GM12875 (cell line): Measurements from ENCODE around the gene ZNF32.

Source experiments
- H3K4me3 ChIP-seq: one replicate; pipeline ENCODE4 v1.5.1; 2011; ENCODE audit warnings: low read depth, low read length, control low read depth
- CTCF ChIP-seq: IDR thresholded peaks from 2 replicates; pipeline ENCODE4 v1.5.1; 2011; ENCODE audit warnings: low read depth, mild to moderate bottlenecking, control low read depth, inconsistent platforms, low read length, moderate library complexity, borderline replicate concordance; ENCODE audit not compliant: insufficient read depth

ZNF32 gene

DNA sequence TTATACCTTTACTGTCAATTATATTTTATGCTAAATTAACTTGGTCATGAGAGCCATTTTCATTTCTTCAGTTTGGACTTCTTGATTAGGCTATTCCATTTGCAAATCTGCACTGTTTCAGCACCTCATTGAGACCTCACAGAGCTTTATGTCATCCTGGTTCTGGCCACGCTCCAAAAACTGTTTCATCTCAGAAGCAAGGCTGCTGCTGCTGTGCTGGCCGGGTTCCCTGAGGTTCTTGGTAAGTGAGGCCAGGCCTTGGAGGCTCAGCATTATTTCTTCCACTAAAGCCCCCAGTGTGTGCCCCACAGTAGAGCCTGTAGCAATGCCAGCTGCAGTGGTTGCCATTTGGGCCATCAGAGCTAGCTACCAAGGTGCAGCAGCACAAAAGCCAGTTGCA lies 50.2 kb downstream of the ZNF32 start:
- no peak overlapping the region for H3K4me3 ChIP-seq
- TF ChIP-seq CTCF = no peak

- no peak overlapping the region for H3K4me3 ChIP-seq
- TF ChIP-seq CTCF = no peak
Measured at GRCh38 chr10:43596546-43596945, 52.1 kb downstream of the ZNF32 start.

- H3K4me3 ChIP-seq = no peak overlapping the region
- TF ChIP-seq CTCF = no peak
Measured at GRCh38 chr10:43595739-43596298, 52.9 kb downstream of the ZNF32 start.

GRCh38 chr10:43594944-43595589 lies 53.6 kb downstream of the ZNF32 start:
- no peak overlapping the region for H3K4me3 ChIP-seq

More at GRCh38 chr10:43594944-43595589, 53.6 kb downstream of the ZNF32 start:
- no peak for TF ChIP-seq CTCF
